Right renal pelvis (tissue), 4 donors: ENCODE results near the gene NEBL. TPM values are rescaled to one million over a fixed set of nuclear protein-coding genes. Genes with fewer than 3 reads are reported as not detected.
"Not testable (repeated sequence)": the region's sequence is repeated elsewhere in the genome, so short reads cannot be mapped to it uniquely, and the experiment has no call there.

Experiments
- DNase-seq, 4 donors: peaks; one replicate each; pipeline ENCODE4 v3.0.0-alpha.2; 2013; ENCODE audit warnings: low read depth in 4 of 4, low spot score in 3 of 4, missing footprints in 1 of 4
- polyA plus RNA-seq, 4 donors: library from polyadenylated mRNA; unstranded; fragments of 120-200 nt; gene quantifications; one replicate each; pipeline ENCODE4 v1.2.1, GENCODE V29; 2013; ENCODE audit not compliant: insufficient read length in 4 of 4

NEBL gene
- polyA plus RNA-seq = 100 to 1,000 TPM in 1 of 4 donors, 10 to 100 TPM in 3; 85.2 to 105 (median 90.0) TPM

DNA sequence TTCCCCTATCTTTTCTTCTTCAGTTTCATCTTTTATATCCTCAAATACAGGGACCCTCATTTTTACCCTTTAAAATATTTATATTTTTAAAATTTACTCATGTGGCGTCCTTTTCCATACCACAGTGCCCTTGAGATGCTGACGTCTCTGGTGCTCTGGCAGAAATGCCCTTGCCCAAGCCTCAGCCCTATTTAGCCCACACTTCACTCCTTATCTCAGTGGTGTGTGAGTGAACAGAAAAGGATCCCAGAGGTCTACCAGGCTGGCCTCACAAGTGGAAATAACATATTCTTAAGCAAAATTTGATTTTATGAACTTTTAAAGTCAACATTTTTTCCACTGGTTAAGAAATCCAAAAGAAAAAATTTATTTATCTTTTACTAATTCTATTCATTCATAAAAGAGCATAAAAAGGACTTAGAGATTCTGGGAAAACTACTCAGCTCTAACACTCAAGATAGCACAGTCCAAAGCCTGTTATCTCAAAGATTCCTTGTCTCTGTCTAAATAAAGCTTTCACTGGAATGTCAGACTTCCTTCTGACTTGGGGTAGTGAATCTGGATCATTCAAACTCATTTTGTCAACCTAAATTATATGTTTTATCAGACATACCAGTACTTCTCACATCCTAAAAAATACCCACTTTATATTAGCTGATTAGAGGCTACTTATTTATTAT lies at the start of gene NEBL:
Gene NEBL, minus strand, starts transcription at position 166 of the 680 bp plus-strand sequence. Its CDS starts 106 bp downstream, at position 60.
- no peak for DNase-seq

DNA sequence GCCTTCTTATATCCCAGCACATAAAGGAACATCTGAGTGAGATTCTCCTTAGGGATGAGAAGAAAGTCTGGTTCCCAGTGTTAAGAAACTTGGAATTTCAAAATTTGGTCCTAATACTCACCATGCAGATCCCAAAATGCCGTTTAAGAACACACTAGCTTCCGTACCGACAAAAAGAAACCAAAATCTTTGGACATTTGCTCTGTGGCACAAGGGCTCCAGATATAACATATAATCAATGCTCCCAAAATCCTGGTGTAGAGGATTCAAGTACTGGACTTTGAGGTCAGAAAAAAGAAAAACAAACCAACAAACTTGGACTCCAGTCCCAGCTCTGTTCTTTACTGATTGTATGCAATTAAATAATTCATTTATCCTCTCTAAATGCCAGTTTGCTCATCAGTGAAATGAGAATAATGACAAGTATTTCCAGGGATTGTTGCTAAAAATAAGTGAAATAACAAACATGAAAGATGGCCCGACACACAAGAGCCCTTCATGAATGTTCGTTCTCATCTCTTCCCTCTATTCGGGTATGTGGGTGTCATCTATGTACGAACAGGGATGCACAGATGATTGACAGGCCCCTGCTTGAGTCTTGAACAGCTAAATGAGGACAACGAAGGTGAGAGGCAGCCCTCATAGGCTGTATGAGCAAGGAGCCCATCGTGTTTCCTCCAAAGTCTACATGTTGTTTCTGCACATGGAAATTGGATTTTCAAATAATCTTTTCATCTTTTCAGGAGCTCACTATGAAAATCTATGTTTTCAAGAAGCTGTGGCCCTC lies 48.6 kb upstream of the NEBL start:
- no peak for DNase-seq

- no peak for DNase-seq
These were observed 47.8 kb upstream of the NEBL start for GRCh38 chr10:20944789-20945502.

DNA sequence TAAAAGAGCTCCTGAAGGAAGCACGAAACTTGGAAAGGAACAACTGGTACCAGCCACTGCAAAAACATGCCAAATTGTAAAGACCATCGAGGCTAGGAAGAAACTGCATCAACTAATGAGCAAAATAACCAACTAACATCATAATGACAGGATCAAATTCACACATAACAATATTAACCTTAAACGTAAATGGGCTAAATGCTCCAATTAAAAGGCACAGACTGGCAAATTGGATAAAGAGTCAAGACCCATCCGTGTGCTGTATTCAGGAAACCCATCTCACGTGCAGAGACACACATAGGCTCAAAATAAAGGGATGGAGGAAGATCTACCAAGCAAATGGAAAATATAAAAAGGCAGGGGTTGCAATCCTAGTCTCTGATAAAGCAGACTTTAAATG lies 42.3 kb upstream of the NEBL start:
- DNase-seq = not testable (repeated sequence)

- no peak for DNase-seq
These were observed 39.3 kb upstream of the NEBL start for GRCh38 chr10:20936396-20936795.

DNA sequence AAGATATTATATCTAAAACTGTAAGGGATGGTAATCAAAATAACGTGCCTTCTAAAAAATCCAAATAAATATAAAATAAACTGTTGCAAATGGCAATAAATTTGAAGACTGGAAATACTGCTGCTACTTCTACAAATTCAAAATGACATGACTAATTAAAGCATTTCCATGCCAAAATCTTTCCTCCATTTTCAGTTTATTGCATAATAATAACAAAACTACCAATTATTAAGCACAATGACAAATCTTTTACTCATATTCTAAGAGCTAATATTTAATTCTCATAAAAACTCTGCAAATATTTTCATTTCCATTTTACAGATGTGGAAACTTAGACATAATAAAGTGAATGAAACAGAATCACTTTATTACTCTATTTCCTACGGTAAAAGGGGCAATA lies 38.8 kb upstream of the NEBL start:
- no peak for DNase-seq

GRCh38 chr10:20935301-20935700 lies 38.2 kb upstream of the NEBL start:
- DNase-seq = no peak

DNA sequence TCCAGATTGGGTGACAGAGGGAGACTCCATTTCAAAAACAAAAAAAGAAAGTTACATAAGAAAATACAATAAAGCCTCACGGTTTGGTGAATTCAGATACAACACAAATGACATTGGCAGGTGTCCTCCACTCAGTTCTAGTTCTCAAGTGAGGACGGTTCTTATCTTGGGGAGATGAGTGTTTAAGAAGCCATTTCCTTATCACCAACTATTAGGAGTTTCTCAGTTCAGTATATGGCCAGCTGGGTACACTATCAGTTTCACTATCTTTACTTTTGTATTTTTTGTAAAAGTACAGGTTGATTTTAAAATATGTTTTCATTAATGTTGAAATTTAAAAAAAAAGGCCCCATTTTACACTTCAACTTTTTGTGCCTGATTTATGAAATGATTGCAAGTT lies 36.6 kb upstream of the NEBL start:
- no peak for DNase-seq

DNA sequence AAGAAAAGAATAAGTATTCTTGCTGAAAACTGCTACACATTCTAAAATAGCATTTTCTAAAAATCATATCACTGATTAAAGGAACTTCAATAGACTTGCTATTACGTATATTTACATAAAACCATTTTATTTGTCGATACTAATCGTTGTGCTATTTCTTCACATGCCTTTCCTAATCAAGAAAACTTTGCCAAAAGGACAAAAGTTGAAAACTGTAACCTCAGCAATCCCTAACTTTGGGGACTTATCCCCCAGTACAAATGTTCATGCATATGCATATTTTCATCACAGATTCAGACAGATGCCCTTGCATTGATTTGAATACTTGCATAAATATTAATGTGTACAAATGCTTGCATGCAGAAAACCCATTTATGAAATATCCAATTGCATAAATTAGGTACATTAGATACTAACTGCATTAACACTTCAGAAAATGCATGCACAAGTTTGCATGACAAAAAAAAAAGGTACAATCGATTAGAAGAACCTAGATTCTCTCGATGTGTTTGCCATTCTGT lies 35.6 kb upstream of the NEBL start:
- DNase-seq = no peak

DNA sequence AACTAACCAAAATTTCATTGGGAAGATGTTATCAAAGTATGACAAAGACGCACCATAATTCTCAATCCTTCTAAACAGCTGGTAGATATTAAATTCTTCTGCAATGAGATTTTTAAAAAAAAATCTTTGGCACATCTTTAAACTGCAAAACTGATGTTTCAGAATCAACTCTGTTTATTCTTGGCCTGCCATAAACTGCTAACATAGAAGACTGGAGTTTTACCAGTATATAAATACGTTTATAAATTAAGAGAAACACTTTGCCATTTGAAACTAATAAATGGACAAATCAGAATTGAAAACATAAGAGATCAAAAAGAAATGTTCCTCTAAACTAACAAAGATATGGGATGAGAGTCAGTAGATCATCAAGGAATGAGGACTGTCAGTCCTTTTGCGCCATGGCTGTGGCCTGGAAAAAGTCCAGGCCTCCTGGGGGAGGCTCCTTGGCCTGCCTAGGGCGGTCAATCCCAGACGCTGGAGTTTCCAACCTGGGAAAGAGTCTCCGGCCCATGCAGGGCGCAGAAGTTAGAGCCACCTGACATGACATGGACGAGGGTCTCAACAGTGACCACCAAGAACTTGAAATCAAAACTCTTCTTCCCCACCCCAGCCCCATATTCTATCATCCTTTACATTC lies 34.2 kb upstream of the NEBL start:
- no peak for DNase-seq

- no peak for DNase-seq
These were observed 30.3 kb upstream of the NEBL start for GRCh38 chr10:20927456-20927855.

GRCh38 chr10:20922451-20922850 lies 25.3 kb upstream of the NEBL start:
- no peak for DNase-seq

GRCh38 chr10:20922033-20922432 lies 24.9 kb upstream of the NEBL start:
- DNase-seq = no peak

DNA sequence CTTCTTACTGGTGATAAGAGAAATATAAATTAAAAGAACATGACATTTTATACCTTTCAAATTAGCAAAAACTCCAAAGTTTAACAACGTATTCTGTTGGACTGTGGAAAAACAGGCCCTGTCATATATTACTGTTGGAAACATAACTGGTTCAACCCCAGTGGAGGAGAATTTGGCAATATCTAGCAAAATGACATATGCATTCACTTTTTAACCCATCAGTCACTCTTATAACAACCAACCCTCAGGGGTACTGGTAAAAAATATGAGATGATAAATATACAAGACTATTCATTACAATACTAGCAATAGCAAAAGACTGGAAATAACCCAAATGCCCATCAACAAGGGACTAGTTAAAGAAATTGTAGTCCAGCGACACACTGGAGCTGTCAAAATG lies 22.9 kb upstream of the NEBL start:
- DNase-seq = no peak

GRCh38 chr10:20919481-20919880 lies 22.4 kb upstream of the NEBL start:
- no peak for DNase-seq

DNA sequence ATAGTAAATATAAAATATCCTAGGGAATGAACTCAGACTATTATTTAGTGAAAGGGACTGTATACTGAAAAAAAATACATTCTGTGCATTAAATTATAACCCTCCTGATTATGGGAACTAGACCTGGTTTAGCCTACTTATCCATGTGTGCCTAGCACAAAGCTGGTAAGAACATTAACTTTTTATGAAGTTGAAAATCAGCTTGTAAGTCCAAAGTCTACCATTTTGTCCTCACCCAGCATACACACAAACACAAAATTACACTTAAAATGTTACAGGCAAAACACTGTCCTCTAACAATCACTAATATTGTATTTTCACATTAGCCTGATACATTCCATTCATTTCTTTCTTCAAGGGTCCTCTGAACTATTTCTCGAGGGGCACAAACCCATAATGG lies 19.9 kb upstream of the NEBL start:
- no peak for DNase-seq

DNA sequence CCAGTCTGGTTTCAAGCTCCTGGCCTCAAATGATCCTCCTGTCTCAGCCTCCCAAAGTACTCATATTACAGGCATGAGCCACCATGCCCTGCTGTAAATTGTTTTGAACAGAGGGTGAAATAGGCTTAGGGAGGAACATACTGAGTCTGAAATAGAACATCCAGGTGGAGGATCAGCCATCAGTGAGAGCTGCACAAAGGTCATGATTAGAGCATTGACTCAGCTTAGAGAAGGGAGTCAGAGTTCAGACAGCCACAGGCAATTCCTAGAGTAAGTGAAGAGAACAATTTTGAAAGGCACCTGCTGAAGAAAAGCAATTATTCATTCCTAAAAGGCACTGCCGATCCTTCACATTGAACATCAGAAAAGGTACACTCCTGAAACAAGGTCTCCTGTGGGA lies 15.9 kb upstream of the NEBL start:
- no peak for DNase-seq

DNA sequence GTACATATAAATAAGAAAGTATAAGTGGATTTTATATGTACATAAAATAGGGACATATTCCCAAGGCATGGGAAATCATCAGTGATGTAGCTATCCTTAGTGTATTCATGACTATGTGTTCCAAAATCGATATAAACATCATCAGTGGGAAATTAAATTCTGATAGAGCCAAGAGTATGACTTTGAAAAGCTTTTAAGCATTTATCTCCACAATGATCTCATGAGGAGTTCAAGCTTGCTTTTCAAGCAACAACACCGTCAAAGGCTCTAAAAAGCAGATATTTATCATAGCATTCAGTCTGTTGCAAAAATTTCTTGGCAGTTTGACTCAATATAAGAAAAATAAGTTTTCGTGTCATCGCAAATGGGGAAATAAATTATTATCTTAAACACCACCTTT lies 14.5 kb upstream of the NEBL start:
- DNase-seq = no peak

DNA sequence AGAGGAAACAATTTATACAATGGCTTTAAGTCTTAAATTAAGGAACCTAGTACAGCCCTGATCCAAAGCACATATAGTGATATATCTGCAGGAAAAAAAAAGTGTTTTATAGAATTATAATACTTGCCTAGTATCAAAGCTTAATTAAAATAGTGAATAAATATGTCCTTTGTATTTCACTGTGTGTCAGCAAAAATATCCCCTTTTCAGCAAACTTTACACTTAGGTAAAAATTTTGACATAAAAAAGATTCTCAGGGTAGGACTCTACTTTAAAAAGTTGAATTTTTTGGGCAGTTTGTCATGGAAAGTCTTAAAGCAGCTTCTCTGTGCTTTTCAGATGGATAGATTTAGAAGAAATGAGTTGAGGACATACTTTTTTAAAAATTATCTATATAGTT lies 12.7 kb upstream of the NEBL start:
- no peak for DNase-seq

DNA sequence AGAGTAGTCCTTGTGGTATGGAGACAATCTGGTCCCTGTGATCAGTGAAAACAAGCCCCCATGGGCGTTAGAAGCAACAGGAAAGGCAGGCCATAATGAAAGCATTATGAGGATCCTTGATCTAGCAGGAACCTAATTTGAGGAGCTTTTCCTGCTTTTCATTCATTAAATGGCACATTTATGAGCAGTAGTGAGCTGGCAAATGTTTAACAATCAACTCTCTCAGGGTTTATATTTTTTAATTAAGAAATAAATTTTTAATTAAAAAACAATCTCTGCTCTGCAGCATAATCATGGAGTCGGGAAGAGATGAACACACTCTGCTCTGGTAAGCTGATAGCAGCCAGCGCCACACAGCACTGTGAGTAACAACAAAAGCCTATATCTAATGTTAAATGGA lies 11.3 kb upstream of the NEBL start:
- no peak for DNase-seq
